ENCODE data around the gene CPO.

DNA sequence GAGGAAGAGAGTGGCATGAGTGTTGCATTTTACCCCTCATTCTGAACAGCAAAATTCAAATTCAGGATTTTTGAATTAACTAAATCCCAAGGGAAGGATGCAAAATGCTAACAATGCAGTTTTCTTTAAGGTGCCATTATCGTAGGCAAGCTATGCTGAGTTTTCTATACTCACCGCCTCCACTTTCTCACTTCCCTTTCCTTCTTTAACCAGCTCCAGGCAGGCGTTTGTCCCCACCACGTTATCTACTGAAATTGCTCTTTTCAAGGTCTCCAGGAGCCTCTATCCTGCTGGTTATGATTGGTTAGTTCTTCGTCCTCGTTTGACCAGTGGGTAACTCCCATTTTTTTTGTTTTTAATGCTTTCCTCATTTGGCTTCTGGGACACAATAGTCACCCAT, 1.8 kb upstream of the CPO start:
- no peak for TF ChIP-seq POLR2AphosphoS5 (IDR thresholded peaks at IDR 0.05; ENCODE audit: low read depth, low read length)
- TF ChIP-seq POLR2A (IDR thresholded peaks at IDR 0.05; ENCODE audit: borderline replicate concordance, extremely low read depth, insufficient read depth, insufficient read length) = no peak
- TF ChIP-seq, protein P1, sequence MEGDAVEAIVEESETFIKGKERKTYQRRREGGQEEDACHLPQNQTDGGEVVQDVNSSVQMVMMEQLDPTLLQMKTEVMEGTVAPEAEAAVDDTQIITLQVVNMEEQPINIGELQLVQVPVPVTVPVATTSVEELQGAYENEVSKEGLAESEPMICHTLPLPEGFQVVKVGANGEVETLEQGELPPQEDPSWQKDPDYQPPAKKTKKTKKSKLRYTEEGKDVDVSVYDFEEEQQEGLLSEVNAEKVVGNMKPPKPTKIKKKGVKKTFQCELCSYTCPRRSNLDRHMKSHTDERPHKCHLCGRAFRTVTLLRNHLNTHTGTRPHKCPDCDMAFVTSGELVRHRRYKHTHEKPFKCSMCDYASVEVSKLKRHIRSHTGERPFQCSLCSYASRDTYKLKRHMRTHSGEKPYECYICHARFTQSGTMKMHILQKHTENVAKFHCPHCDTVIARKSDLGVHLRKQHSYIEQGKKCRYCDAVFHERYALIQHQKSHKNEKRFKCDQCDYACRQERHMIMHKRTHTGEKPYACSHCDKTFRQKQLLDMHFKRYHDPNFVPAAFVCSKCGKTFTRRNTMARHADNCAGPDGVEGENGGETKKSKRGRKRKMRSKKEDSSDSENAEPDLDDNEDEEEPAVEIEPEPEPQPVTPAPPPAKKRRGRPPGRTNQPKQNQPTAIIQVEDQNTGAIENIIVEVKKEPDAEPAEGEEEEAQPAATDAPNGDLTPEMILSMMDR (IDR thresholded peaks at IDR 0.05 in 2 of 3, conservative IDR thresholded peaks at IDR 0.05 in 1 of 3; ENCODE audit: borderline replicate concordance in 1 of 3, insufficient read depth in 1 of 3, low read depth in 2 of 3, low read length in 2 of 3) = no peak
- TF ChIP-seq, protein P2, sequence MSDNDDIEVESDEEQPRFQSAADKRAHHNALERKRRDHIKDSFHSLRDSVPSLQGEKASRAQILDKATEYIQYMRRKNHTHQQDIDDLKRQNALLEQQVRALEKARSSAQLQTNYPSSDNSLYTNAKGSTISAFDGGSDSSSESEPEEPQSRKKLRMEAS (IDR thresholded peaks at IDR 0.05) = no peak
- TF ChIP-seq TCF7L2 (IDR thresholded peaks at IDR 0.05; ENCODE audit: borderline replicate concordance, extremely low read depth, insufficient read depth, insufficient read length) = no peak
- TF ChIP-seq, protein P3, sequence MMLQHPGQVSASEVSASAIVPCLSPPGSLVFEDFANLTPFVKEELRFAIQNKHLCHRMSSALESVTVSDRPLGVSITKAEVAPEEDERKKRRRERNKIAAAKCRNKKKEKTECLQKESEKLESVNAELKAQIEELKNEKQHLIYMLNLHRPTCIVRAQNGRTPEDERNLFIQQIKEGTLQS (IDR thresholded peaks at IDR 0.05) = no peak
- TF ChIP-seq EZH2 (IDR thresholded peaks at IDR 0.05) = no peak
- TF ChIP-seq SIN3A (IDR thresholded peaks at IDR 0.05; ENCODE audit: low read depth) = no peak
- no peak for TF ChIP-seq RAD21 (IDR thresholded peaks at IDR 0.05; ENCODE audit: low read depth)
- no peak for TF ChIP-seq CBX3 (IDR thresholded peaks at IDR 0.05; ENCODE audit: low read depth)
- TF ChIP-seq, protein P4, sequence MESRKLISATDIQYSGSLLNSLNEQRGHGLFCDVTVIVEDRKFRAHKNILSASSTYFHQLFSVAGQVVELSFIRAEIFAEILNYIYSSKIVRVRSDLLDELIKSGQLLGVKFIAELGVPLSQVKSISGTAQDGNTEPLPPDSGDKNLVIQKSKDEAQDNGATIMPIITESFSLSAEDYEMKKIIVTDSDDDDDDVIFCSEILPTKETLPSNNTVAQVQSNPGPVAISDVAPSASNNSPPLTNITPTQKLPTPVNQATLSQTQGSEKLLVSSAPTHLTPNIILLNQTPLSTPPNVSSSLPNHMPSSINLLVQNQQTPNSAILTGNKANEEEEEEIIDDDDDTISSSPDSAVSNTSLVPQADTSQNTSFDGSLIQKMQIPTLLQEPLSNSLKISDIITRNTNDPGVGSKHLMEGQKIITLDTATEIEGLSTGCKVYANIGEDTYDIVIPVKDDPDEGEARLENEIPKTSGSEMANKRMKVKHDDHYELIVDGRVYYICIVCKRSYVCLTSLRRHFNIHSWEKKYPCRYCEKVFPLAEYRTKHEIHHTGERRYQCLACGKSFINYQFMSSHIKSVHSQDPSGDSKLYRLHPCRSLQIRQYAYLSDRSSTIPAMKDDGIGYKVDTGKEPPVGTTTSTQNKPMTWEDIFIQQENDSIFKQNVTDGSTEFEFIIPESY (IDR thresholded peaks at IDR 0.05; ENCODE audit: extremely low read depth, insufficient replicate concordance, low read length) = no peak
- TF ChIP-seq FOSL1 (IDR thresholded peaks at IDR 0.05; ENCODE audit: low read depth) = no peak
- TF ChIP-seq EZH2phosphoT487 (IDR thresholded peaks at IDR 0.05; ENCODE audit: borderline replicate concordance) = no peak

Data from HCT116 (cell line).